ENCODE measurements around the gene VEGFD. TPM values are rescaled to one million over a fixed set of nuclear protein-coding genes. Genes with fewer than 3 reads are reported as not detected.

VEGFD gene
- total RNA-seq, 2 experiments from 2014 or later = not detected

DNA sequence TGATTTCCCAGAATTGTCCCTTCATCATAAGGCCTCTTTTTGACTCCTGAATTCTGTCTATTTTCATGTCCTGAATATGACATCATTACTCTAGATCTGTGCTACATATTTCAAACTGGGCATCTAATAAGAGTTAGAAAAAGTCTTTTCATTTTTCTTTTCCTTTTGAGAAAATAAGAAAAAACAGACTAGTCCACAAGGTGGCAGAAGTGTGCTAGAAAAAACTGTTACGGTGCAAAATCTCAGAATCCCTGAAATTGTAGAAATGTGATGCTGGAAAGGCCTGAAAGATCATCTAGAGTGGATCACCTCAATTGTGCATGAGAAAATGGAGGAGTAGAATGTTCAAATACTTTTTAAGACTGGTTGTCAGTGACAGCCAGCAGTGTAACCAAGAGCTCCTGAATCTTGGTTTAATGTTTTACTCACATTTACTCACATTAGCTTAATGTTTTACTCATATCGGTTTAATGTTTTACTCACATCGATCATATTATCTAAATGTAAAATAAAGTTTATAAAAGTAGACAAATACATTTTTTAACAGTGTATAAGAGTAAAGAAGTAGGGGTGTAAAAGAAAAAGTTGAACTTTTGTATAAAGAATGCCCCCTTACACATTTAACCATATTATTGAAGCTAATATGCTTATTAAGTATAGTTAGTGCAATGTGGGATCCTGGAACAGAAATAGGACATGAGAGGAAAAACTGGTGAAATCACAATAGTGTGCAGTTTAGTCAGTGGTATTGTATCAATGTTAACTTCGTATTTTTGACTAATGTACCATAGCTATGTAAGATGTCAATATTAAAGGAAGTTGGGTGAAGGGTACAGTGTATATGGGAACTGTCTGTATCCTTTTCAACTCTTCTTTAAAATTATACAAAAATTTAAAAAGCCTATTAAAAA, 84.0 kb downstream of the VEGFD start:
- Mint-ChIP-seq H3K4me3 (no peak overlapping the region), H3K27ac (no peak overlapping the region), H3K36me3 (no peaks in the 10 kb centered on the region), H3K27me3 (no peaks in the 10 kb centered on the region), H3K9me3 (no peaks in the 10 kb centered on the region), H3K4me1 (peaks cover 2% of the 10 kb centered on the region)
- no peak for DNase-seq

DNA sequence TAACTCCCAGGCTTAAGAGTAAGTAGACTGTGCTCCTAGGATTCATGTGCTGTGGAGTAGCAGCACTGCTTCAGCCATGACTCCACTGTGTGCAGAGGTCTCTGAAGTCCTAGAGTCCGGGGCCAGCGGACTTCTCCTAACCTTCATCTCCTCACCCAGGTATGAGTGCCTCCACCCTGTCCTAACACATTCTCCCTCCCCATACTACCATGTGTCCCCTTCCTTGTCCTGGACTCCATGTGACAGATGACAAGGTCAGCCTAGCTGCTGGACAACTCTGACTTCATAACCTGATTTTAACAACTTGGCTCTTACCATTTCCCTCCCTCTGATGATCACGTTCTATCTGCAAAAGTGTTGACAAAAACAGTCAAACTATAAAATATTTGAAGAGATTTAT, 85.4 kb downstream of the VEGFD start:
- no peaks in the 10 kb centered on the region for H3K9me3 Mint-ChIP-seq
- no peak for DNase-seq
- H3K36me3 Mint-ChIP-seq = no peaks in the 10 kb centered on the region
- H3K27me3 Mint-ChIP-seq = no peaks in the 10 kb centered on the region
- no peak overlapping the region for H3K4me3 Mint-ChIP-seq
- peaks cover 2% of the 10 kb centered on the region for H3K4me1 Mint-ChIP-seq
- no peak overlapping the region for H3K27ac Mint-ChIP-seq

DNA sequence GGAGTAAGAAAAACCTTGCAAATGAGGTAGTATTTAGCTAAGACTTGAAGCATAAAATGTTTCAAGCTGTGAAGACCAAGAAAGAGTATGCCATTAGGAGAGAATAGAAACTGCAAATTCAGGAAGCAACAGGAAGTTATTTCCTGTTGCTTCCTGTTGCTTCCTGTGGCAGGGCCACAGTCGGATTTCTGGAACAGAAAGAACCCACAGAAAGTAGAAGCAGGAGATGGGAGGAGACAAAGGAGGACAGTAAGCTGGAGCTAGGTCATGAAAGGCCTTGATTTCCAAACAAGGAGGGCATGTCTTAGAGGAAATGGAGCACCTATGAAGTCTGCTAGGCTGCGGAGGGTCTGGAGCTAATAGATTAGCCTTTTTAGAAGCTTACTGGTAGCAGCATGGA, 86.0 kb downstream of the VEGFD start:
- no peaks in the 10 kb centered on the region for H3K27me3 Mint-ChIP-seq
- no peaks in the 10 kb centered on the region for H3K9me3 Mint-ChIP-seq
- no peak for DNase-seq
- no peak overlapping the region for H3K27ac Mint-ChIP-seq
- H3K36me3 Mint-ChIP-seq = no peaks in the 10 kb centered on the region
- no peak overlapping the region for H3K4me3 Mint-ChIP-seq
- H3K4me1 Mint-ChIP-seq = peaks cover 2% of the 10 kb centered on the region

Other genes starting within 250 kb of the VEGFD start
- gene ASB9, start 114.3 kb downstream of the VEGFD start, total RNA-seq = under 1 TPM; 0.54 to 0.99 TPM
- not detected for gene ASB11, start 68.8 kb downstream of the VEGFD start, total RNA-seq
- 10 to 100 TPM; 28.1 to 30.7 TPM for gene PIGA, start 48.9 kb downstream of the VEGFD start, total RNA-seq
- 1 to 10 TPM; 1.9 to 3.0 TPM for gene PIR, start 108.9 kb upstream of the VEGFD start, total RNA-seq
- not detected for gene BMX, start 116.4 kb upstream of the VEGFD start, total RNA-seq
- gene ACE2, start 216.5 kb upstream of the VEGFD start, total RNA-seq = under 1 TPM in 1 of 2 experiments, not detected in 1; 0.10 TPM